PFSK-1 (cell line): Measurements from ENCODE around the gene KCNJ1.

Experiments used
- FOXP2 ChIP-seq: optimal IDR thresholded peaks from 2 replicates; pipeline ENCODE3; 2011; ENCODE audit warnings: borderline replicate concordance, control low read depth, inconsistent platforms; ENCODE audit not compliant: insufficient read depth; ENCODE audit errors: extremely low read length, extremely low read depth
- POLR2AphosphoS5 ChIP-seq: IDR thresholded peaks from 2 replicates; pipeline ENCODE4 v1.6.1; 2012; ENCODE audit warnings: low read depth, mild to moderate bottlenecking, control low read depth, low read length, moderate library complexity
- REST ChIP-seq, 2 experiments: IDR thresholded peaks; 2 replicates each; pipeline versions ENCODE4 v1.6.1 to v1.8.0; 2011 to 2012; ENCODE audit warnings: low read depth in 2 of 2, low read length in 2 of 2, control low read depth in 1 of 2, inconsistent platforms in 1 of 2, mild to moderate bottlenecking in 1 of 2, moderate library complexity in 1 of 2; ENCODE audit not compliant: insufficient read depth in 1 of 2
- SIN3A ChIP-seq: IDR thresholded peaks from 2 replicates; pipeline ENCODE4 v1.6.1; 2012; ENCODE audit warnings: mild to moderate bottlenecking, low read length, moderate library complexity, borderline replicate concordance; ENCODE audit not compliant: insufficient read depth
- TAF1 ChIP-seq: IDR thresholded peaks from 2 replicates; pipeline ENCODE4 v1.6.1; 2012; ENCODE audit warnings: low read length, control low read depth, borderline replicate concordance; ENCODE audit not compliant: insufficient read depth

KCNJ1 gene

GRCh38 chr11:128807909-128808308 is 59.2 kb downstream of the KCNJ1 start:
- no peak for TF ChIP-seq POLR2AphosphoS5
- no peak for TF ChIP-seq FOXP2
- no peak for TF ChIP-seq REST (IDR thresholded peaks at IDR 0.05; ENCODE audit: insufficient read depth in 1 of 2, low read depth in 2 of 2, low read length in 2 of 2)
- TF ChIP-seq SIN3A: no peak
- TF ChIP-seq TAF1: no peak

GRCh38 chr11:128806506-128807261 is 60.4 kb downstream of the KCNJ1 start:
- no peak for TF ChIP-seq FOXP2

- TF ChIP-seq FOXP2: no peak
- no peak for TF ChIP-seq REST (IDR thresholded peaks at IDR 0.05; ENCODE audit: insufficient read depth in 1 of 2, low read depth in 2 of 2, low read length in 2 of 2)
- TF ChIP-seq POLR2AphosphoS5: no peak
These were observed 62.6 kb downstream of the KCNJ1 start for GRCh38 chr11:128804481-128804880.

GRCh38 chr11:128803449-128804245 is 63.4 kb downstream of the KCNJ1 start:
- TF ChIP-seq FOXP2 (no peak), TAF1 (no peak), SIN3A (no peak), POLR2AphosphoS5 (no peak), REST (IDR thresholded peaks at IDR 0.05; ENCODE audit: insufficient read depth in 1 of 2, low read depth in 2 of 2, low read length in 2 of 2) (no peak)

GRCh38 chr11:128803011-128803410 is 64.1 kb downstream of the KCNJ1 start:
- no peak for TF ChIP-seq TAF1

GRCh38 chr11:128802358-128802981 is 64.6 kb downstream of the KCNJ1 start:
- TF ChIP-seq FOXP2 (no peak), SIN3A (no peak), REST (IDR thresholded peaks at IDR 0.05; ENCODE audit: insufficient read depth in 1 of 2, low read depth in 2 of 2, low read length in 2 of 2) (no peak), POLR2AphosphoS5 (no peak)
